SHP77 treated with DMSO at 0.1 percent for 48 hours (cell line): ENCODE results near the gene SMARCA1.
"Not testable (repeated sequence)": the region's sequence is repeated elsewhere in the genome, so short reads cannot be mapped to it uniquely, and the experiment has no call there.

Experiments used
- DNase-seq: peaks from one replicate; lab custom pipeline; 2025; lab: John Stamatoyannopoulos, UW

The SMARCA1 gene

DNA sequence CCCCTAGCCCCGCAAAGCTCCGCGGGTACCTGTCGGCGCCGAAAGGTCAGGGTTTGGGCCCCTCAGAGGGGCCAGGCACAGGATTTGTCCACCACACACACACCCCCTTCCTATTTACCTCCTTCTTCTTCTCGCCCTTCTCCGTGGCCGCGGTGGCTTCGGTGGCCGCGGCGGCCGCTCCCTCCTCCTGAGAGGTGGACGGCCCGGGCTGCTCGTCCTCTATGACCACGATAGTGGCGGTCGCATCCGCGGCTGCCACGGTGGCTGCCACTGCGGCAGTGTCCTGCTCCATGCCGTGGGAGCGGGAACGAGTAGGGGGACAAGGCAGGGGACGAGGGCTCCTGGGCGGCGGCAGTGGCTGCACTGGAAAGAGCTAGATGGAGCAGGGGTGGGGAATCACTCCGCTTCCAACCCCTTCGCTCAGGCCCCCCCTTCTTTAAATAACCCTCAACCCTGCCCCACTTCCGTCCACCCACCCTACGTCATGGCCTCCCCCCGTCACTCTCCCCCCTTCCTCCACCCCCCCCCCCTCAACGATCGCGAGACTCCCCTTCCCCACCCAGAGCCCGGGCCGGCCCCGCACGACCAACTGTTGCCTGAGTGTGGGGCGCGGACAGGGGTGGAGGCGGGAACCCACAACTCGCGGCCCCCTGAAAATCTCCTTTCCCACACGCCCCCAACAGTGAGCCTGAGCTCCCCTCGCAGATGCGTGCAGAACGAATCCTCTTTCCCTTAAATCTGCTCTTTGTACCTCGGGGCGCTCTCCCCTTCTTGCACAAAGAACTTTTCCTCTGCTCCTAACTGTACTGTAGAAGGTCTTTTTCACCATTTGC, at the start of gene SMARCA1:
Gene SMARCA1 (minus strand): TSS at position 412 of the 833 bp plus-strand sequence. CDS start 120 bp downstream, at position 292.
- peak; percentile 6 for DNase-seq

GRCh38 chrX:129572422-129572821, 49.1 kb upstream of the SMARCA1 start:
- no peak for DNase-seq

- DNase-seq = no peak
Measured at GRCh38 chrX:129568349-129568748, 45.1 kb upstream of the SMARCA1 start.

- DNase-seq = no peak
Measured at GRCh38 chrX:129566073-129566472, 42.8 kb upstream of the SMARCA1 start.

DNA sequence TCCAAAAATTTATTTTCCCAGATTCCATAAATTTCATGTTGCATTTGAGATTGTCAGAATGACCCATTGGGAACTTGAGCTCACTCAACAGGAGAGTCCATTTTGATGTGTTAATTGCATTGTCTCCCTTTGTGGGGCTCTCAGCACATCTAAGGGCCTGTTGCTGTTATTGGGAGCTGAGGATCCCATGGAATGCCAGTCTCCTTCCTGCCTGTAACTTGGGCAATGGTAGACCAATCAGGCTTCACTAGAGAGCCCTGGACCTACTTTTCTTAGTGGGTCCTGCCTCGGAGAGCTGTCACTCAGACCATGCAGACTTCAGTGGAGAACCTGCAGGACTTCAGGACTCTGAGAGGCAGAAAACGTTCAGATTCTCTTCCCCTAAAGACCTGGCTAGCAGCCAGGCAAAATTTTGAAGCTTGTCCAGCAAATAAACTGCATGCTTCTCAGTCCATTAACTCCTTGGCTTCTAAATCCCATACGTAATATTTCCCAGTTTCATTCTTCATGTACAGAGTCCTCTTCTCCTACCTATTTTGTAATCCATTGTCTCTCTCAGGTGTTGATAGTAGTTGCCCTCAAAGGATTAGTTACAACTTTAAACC, 41.9 kb upstream of the SMARCA1 start:
- DNase-seq = no peak

DNA sequence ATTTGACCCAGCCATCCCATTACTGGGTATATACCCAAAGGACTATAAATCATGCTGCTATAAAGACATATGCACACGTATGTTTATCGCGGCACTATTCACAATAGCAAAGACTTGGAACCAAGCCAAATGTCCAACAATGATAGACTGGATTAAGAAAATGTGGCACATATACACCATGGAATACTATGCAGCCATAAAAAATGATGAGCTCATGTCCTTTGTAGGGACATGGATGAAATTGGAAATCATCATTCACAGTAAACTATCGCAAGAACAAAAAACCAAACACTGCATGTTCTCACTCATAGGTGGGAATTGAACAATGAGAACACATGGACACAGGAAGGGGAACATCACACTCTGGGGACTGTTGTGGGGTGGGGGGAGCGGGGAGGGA, 41.1 kb upstream of the SMARCA1 start:
- not testable (repeated sequence) for DNase-seq

DNA sequence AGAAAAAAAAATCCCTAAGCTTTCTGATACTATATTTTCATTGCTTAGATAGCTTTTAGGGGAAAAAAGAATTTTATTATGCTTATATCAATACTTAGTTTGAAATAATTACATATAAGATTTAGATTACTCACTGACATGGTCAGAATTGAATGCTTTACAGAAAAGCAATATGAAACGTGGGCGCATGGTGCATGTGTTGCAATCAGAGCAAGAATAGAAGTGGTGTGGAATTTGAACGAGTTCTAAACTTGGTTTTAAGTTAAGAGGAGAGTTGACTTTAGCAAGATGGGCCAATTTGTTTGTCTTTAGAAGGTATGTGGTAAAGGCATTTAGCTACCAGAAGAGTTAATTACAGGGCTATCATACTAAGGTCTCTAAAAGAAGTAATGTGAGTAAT, 38.2 kb upstream of the SMARCA1 start:
- DNase-seq = no peak

GRCh38 chrX:129559783-129560182, 36.5 kb upstream of the SMARCA1 start:
- DNase-seq = no peak

- no peak for DNase-seq
Measured at GRCh38 chrX:129557844-129558480, 34.7 kb upstream of the SMARCA1 start.

DNA sequence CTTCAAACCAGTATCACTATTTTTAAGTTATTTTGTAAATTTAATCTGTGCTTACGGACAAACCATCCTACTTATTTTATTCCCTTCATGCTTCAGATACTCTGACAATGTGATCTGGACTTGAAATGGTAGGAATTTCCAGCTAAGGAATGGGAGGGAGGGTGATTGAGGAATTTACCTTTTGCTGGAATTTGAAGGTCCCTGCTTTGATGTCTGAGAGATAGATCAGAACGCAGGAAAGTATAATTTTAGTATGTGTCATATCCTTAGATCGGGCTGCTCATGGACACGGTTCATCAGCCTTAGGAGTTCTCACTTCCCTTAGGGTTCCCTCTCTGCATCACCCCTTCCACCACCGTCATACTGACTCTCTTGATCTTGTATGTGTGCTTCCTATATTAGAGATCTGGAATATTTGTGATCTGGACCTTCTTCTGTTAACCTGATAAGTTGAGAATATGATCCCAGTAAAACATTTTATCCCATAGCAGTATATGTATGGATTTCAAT, 33.6 kb upstream of the SMARCA1 start:
- DNase-seq = no peak

DNA sequence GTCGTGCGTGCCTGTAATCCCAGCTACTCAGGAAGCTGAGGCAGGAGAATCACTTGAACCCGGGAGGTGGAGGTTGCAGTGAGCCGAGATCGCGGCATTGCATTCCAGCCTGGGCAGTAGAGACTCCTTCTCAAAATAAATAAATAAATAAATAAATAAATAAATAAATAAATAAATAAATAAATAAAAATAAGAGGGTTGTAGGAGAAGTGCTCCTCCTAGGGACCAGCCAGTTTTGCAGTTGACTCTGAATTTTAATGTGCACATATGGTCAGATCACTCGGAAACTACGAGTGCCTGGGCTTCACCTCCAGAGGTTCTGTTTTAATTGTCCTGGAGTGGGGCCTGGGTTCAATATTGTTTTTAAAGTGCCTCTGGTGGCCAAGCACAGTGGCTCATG, 31.5 kb upstream of the SMARCA1 start:
- not testable (repeated sequence) for DNase-seq

DNA sequence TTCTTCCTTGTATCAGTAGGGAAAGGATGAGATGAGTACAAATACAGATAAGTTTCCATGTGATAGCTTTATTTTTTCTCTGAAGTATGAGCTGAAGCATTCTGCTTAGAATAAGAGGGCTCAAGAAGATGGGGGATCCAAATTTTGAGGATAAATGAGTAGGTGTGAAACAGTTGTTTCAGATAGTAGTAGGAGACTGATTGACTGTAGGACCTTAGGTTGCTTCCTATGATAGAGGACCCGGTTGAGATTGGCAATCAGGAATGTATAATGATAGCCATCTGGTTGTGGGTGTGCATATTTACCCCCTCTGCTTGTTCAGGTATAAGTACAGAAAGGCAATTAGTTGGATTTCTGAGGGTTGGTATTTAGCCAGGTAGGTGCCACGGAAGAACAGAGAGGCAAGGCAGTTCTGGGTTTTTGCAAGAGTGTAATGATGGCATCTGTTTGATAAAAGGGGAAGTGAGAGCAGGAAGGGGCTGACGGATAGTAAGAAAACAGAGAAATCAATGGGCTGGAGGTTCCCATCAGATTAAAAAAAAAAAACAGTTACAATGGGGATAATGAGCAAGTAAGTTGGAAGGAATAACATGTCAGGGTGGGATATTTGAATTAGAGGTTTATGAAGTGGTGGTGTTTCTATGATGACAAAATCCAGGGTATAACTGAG, 30.5 kb upstream of the SMARCA1 start:
- DNase-seq = no peak

- DNase-seq = no peak
Measured at GRCh38 chrX:129549124-129549523, 25.8 kb upstream of the SMARCA1 start.

DNA sequence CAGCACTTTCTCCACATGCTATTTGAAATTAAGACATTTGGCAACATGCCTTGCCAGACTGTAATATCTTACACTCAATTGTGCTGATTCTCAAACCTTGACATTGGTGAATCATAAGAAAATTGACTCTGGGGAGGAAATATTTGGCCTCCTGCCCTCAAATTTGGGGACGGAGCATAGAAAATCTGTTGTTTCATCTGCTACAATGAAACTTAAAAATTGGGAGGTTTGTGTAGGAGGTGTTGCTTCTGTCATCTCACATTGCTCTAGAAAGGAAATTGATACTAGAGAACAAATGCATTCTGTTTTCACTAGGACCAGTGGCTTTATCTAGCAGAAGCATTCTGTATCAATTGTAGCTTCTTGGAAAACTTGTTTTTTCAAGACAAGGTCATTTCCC, 22.1 kb upstream of the SMARCA1 start:
- no peak for DNase-seq

GRCh38 chrX:129544780-129545179, 21.5 kb upstream of the SMARCA1 start:
- DNase-seq = no peak

DNA sequence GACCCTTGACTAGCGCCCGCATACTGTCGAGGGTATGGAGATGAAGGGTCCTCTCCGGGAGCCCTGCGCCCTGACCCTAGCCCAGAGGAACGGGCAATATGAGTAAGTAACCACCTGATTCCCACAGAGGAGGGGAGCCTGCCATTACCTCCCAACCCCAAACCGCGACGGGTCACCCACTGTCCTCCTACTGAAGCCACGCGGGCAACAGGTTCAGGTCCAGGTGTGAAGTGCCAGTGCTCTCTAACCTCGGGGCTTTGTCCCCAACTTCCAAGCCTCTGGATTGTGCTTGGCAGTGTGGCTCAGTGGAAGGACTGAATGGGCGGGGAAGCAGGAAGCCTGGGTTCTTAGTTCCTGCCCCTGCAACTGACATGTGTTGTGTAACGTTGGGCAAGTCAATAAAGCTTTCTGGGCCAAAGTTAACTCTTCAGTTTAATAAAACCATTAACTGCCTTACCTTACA, 17.5 kb upstream of the SMARCA1 start:
- no peak for DNase-seq

DNA sequence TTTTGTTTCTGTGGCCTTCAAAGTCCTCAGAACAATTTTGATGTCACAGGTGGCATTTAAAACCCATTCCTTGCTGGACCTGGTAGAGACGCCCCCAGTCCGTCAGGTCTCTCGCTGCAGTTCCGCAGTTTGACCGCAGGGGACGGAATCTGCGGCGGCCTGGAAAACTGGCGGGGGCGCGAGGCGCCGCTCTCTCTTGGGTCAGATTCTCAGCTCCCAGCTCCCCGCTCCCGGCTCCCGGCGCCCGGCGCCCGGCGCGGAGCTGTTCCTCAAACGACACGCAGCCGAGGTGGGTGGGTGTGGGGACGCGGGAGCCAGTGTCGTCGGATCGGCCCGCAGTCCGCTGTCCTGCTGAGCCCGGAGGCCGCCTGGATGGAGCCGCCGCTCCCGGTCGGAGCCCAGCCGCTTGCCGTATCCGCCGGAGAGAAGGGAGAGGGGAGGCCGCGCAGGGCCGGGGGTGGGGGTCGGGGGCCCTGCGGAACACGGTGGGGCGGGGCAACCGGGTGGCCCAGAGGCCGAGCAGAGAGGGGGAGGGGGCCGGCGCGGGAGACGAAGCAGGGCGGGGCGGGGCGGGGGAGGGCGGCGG, 16.9 kb upstream of the SMARCA1 start, which contains the start of gene OCRL:
Gene OCRL (plus strand): TSS at position 192 of the 586 bp plus-strand sequence. CDS start 181 bp downstream, at position 373.
- DNase-seq = peak; percentile 5

DNA sequence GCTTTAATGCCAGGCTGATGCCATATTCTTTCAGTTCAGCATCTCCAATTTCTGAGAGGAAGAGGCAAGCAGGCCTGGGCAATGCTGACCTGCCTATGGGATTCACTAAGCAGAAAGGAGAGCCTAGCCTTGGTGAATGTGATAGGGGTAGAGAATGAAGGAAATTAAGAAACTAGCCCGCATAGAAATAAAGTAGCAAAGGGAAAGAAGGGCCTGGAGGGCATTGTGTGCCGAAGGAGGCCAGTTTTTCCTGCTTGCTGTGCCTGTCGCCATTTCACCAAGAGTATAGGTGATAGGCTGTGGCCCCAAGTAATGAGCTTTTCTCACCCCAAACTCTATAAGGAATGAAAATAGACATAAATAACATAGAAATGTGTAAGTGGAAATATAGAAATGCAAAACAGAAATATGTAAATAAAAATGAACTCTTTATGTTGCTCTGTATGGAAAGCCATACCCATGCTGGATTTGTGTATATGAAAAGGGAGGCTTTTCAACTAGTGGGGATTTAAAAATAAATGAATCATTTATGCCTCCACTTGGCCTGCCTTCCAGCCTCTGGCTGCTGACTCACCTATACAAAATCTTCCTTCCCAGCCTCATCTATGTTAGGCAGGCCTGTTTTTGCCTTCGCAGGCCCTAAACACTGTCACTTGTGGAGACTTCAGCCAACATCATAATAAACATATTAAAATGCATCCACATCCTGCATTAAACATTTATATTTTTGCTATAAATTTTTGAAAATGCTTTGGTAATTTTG, 11.7 kb upstream of the SMARCA1 start:
- no peak for DNase-seq

GRCh38 chrX:129531132-129531531, 7.8 kb upstream of the SMARCA1 start:
- DNase-seq = no peak

DNA sequence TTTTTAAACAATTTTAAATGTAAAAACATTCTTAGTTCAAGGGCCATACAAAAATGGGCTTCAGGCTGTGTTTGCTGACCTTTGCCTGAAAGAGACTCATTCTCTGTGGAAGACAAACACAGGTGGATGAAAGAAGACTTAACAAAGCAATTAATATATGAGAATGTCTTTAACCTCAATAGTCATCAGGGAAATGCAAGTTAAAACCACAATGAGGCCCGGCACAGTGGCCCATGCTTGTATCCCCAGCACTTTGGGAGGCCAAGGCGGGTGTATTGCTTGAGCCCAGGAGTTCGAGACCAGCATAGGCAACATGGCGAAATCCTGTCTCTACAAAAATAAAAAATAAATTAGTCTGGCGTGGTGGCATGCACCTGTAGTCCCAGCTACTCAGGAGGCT, 7.1 kb upstream of the SMARCA1 start:
- DNase-seq = no peak
